GM18951 (cell line): ENCODE results near the gene UGT2B17.
"Not testable (repeated sequence)": the region's sequence is repeated elsewhere in the genome, so short reads cannot be mapped to it uniquely, and the experiment has no call there.

ENCODE experiments used
- POLR2A ChIP-seq: IDR thresholded peaks from 4 replicates; pipeline ENCODE4 v1.6.1; 2011; ENCODE audit warnings: mild to moderate bottlenecking; ENCODE audit not compliant: insufficient read length, insufficient read depth; ENCODE audit errors: extremely low read depth
- in situ Hi-C: fragments of 300-500 bp; cut with MboI; formaldehyde crosslinking; loops from one replicate; pipeline ENCODE4 v1.12.0; 2022; ENCODE audit warnings: low sequenced_read_pairs, mixed read lengths, inconsistent platforms; ENCODE audit not compliant: unreplicated experiment

The UGT2B17 gene

GRCh38 chr4:68576272-68577125 lies at the start of gene UGT2B17:
Gene UGT2B17, minus strand, starts transcription at chr4:68576322. Its CDS starts 7,838 bp downstream, at chr4:68568484.
- in situ Hi-C loops: no loop called here
- no peak for TF ChIP-seq POLR2A

GRCh38 chr4:68622731-68623130 lies 46.6 kb upstream of the UGT2B17 start:
- in situ Hi-C loops: not testable (repeated sequence)

- TF ChIP-seq POLR2A: no peak
- in situ Hi-C loops: no loop called here
These were observed 41.0 kb upstream of the UGT2B17 start for GRCh38 chr4:68617003-68617698.

- in situ Hi-C loops: no loop called here
- no peak for TF ChIP-seq POLR2A
These were observed 39.7 kb upstream of the UGT2B17 start for GRCh38 chr4:68615699-68616422.

- TF ChIP-seq POLR2A: no peak
- in situ Hi-C loops: no loop called here
These were observed 37.6 kb upstream of the UGT2B17 start for GRCh38 chr4:68613752-68614151.

- no peak for TF ChIP-seq POLR2A
- in situ Hi-C loops: no loop called here
These were observed 30.1 kb upstream of the UGT2B17 start for GRCh38 chr4:68606240-68606639.

GRCh38 chr4:68599150-68599549 lies 23.0 kb upstream of the UGT2B17 start:
- no peak for TF ChIP-seq POLR2A
- in situ Hi-C loops: no loop called here

- in situ Hi-C loops: no loop called here
These were observed 21.4 kb upstream of the UGT2B17 start for GRCh38 chr4:68597482-68597881.

GRCh38 chr4:68594678-68595077 lies 18.6 kb upstream of the UGT2B17 start:
- in situ Hi-C loops: no loop called here

More at GRCh38 chr4:68597482-68597881, 21.4 kb upstream of the UGT2B17 start:
- TF ChIP-seq POLR2A: no peak

GRCh38 chr4:68593112-68593511 lies 17.0 kb upstream of the UGT2B17 start:
- no peak for TF ChIP-seq POLR2A
- in situ Hi-C loops: no loop called here

More at GRCh38 chr4:68594678-68595077, 18.6 kb upstream of the UGT2B17 start:
- TF ChIP-seq POLR2A: no peak

GRCh38 chr4:68592673-68593072 lies 16.6 kb upstream of the UGT2B17 start:
- TF ChIP-seq POLR2A: no peak
- in situ Hi-C loops: no loop called here

- in situ Hi-C loops: no loop called here
- no peak for TF ChIP-seq POLR2A
These were observed 15.1 kb upstream of the UGT2B17 start for GRCh38 chr4:68591204-68591603.

- no peak for TF ChIP-seq POLR2A
- in situ Hi-C loops: no loop called here
These were observed 13.7 kb upstream of the UGT2B17 start for GRCh38 chr4:68589790-68590189.
